Activated CD4-positive, CD25-positive, alpha-beta regulatory T cell (primary cell): ENCODE data around the gene ATP13A2.

Experiments
- DNase-seq, 4 experiments: peaks; one replicate each; lab custom pipeline; 2025; lab: John Stamatoyannopoulos, UW

ATP13A2 gene

GRCh38 chr1:17028662-17029188 is 17.0 kb upstream of the ATP13A2 start:
- DNase-seq = no peak

DNA sequence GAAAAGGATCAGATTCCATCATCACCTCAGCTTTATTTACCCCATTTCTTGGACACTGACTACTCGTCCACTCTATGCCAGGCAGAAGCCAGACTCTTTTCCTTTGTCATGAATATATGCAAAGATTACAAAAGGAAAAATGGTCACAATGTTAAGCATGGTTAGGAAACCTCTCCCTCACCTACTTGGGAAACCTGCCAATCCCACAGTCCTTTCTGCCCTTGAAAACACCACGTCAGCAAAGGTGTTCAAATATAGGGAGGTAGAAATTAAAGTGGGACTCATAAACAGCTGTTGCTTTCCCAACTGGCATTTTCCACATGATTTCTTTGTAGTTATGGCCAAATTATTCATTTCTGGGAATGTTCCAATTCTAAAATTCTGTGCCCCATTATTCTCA is 16.2 kb upstream of the ATP13A2 start:
- DNase-seq = no peak

DNA sequence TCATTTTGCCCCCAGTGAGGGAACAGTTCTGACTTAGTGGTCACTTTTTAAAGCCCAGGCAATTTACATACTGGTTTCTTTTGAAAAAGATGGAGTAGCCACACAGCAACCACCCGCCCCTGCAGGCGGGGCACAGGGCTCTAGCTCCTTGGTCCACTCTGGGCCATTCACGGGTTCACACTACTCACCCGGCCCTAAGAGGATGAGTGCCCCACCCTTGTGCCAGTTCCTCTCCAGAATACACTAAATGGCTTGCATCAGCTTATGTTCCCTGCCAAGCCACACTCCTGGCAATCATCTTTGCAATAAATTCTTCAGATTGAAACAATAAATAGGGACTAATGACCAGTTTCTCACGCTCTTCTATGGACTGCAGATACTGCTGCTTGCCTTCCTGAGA is 15.7 kb upstream of the ATP13A2 start:
- DNase-seq = no peak

- DNase-seq = no peak
Observed at GRCh38 chr1:17024721-17025120, 13.0 kb upstream of the ATP13A2 start.

GRCh38 chr1:17023573-17023972 is 11.8 kb upstream of the ATP13A2 start:
- DNase-seq = no peak

- DNase-seq = no peak
Observed at GRCh38 chr1:17023102-17023501, 11.4 kb upstream of the ATP13A2 start.

GRCh38 chr1:17021896-17022295 is 10.2 kb upstream of the ATP13A2 start:
- no peak for DNase-seq

DNA sequence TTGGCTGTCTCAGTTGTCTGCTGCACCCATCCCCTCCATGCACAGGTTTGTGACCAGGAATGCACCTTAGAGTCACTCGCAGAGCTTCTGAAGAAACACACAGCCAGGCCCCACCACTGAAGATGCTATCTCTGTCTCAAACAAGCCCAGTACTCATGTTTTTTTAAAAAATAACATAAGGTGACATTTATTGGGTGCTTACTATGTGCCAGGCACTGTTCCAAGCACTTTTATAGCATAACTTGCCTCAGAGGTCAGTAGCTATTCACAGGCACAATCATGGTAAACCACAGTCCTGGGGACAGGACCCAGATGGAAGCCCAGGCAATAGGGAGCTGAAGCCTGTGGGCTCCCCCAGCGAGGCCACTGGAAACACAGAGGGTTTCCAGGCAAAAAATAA is 8.8 kb upstream of the ATP13A2 start:
- DNase-seq = no peak

DNA sequence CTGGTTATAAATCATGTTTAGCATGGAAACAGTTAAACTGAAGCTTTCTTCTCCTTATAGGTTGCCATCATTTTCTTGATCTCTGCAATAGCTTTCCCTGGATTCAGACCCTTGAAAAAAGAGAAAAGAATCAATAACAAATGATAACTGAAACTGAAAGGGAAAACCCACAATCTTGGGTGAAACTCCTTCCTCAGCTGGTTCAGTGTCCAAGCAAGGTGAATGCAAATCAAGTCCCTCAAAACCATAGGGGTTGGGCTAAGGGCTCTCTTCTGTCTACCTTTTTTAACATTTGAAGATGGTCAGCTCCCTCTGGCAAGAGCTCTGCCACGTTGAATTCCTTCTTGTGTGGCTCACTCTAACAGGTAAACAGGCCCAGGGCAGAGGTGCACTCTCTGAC is 7.1 kb upstream of the ATP13A2 start:
- no peak for DNase-seq

- no peak for DNase-seq
Observed at GRCh38 chr1:17017435-17017834, 5.7 kb upstream of the ATP13A2 start.

- DNase-seq = no peak
Observed at GRCh38 chr1:17016317-17016661, 4.6 kb upstream of the ATP13A2 start.

DNA sequence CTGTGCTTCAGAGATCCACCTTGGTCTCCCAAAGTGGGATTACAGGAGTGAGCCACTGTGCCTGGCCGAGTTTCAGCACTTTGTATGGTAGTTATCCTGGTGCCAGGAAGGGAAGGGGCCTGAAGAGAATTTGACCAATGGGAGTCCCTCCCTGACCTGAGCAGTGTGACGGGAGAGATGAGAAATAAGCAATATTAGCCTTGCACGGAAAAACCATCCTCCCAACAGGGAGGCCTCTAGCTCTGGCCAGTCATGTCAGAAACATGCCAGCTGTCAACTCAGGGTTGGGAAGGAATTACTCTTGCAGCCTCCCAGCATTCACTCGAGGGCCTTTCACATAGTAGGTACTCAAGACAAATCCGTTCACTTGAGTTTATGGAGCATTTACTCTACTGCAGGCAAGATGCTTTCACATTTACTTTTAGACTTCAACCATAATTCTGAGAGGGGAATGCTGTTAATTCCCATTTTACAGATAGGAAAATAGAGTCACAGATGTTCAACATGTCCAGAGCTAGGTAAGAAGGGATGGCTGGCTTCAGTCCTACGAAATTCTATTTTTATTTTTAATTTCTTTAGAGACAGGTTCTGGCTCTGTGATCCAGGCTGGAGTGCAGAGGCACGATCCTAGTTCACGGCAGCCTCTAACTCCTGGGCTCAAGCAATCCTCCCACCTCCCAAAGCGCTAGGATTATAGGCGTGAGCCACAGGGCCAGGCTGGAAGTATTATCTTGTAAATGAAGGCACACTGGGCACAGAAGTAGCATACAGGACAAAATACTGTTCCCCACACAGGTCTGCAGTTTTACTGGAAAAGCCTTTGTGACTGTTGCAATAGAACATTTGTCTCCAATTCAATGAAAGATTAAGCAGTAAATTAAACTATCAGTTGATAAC is 3.2 kb upstream of the ATP13A2 start:
- DNase-seq = no peak

DNA sequence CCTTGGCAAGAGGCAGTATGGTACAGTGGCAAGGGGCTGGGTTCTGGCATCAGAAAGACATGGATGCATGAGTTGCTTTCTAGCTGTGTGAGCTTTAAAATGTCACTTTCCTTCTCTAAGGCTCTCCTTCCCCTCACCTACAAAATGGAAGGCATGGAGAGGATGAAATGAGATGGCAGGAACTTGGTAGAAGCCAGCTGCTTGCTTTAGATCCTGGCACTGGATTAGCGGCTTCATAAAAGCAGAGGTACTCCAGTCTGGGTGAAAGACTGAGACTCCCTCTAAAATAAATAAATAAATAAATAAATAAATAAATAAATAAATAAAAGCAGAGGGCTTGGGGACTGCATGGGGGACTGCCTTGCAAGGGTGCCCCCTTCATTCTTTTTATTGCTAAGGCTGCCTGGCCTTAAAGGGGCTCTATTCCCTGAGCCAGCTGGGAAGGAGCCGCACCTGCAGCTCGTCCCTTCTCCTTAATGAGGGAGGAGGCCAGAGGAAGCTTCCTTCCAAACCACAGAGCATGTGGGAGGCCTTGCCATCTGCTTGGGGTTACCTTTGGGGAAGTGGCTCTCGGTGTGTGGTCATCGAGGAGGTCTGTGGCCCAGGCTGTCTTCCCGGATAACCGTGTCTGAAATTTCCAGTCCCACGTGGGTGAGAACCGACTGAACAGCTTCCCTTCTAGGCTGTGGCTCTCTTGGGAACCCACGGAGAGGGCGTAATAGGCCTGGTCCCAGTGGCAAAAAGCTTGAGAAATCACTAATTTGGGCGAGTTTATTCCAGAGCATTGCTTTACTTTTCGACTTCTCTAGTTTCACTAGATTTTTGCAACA is 2.0 kb upstream of the ATP13A2 start:
- no peak for DNase-seq

- no peak for DNase-seq
Observed at GRCh38 chr1:17012775-17013490, 1.2 kb upstream of the ATP13A2 start.

- no peak for DNase-seq
Observed at GRCh38 chr1:17011092-17011438, 663 bp downstream of the ATP13A2 start.

- no peak for DNase-seq
Observed at GRCh38 chr1:17009706-17010105, 2.0 kb downstream of the ATP13A2 start.

DNA sequence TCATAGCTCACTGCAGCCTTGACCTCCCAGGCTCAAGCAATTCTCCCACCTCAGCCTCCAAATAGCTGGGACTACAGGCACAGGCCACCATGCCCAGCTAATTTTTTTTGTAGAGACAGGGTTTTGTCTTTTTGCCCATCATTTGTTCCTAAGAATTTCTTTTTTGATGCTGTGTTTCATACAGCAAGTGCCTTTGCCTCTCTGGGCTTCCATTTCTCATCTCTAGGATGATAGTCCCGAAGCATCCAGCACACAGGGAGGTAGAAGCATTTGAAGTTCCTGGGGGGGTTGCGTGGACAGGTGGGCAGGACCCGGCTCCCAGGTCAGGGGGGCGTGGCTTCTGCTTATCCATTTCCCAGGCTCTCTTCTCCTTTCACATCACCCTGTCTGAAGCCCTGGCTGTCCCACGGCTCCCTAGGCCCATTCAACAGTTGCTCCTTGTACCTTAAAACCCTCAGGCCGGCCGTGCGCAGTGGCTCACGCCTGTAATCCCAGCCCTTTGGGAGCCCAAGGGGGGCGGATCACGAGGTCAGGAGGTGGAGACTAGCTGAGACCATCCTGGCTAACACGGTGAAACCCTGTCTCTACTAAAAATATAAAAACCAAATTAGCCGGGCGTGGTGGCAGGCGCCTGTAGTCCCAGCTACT is 3.4 kb downstream of the ATP13A2 start:
- no peak for DNase-seq

DNA sequence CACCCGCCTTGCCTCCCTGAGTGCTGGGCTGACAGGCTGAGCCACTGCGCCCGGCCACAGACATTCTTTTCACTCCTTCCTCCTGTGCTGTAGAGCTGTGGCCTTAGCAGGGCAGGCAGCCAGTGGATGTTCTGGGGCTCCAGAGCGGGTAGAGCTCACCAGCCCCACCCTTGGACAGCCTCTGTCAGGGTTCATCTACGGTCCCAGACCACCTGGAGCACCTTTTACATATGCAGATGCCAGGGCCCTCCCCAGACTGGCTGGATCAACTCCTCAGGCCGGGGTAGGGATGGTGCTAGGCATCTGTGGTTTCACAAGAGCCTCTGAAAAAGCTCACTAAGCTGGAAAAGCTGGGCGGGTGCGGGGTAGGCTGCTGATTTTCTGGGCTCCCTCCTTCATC is 4.6 kb downstream of the ATP13A2 start:
- DNase-seq = no peak

- DNase-seq = no peak
Observed at GRCh38 chr1:17005365-17005740, 6.4 kb downstream of the ATP13A2 start.

- DNase-seq = no peak
Observed at GRCh38 chr1:17004466-17005364, 7.0 kb downstream of the ATP13A2 start.

GRCh38 chr1:17002524-17002902 is 9.2 kb downstream of the ATP13A2 start:
- DNase-seq = no peak
